ENCODE data around the gene ELAC1.
"Not testable (repeated sequence)": the region's sequence is repeated elsewhere in the genome, so short reads cannot be mapped to it uniquely, and the experiment has no call there.

Gene ELAC1

DNA sequence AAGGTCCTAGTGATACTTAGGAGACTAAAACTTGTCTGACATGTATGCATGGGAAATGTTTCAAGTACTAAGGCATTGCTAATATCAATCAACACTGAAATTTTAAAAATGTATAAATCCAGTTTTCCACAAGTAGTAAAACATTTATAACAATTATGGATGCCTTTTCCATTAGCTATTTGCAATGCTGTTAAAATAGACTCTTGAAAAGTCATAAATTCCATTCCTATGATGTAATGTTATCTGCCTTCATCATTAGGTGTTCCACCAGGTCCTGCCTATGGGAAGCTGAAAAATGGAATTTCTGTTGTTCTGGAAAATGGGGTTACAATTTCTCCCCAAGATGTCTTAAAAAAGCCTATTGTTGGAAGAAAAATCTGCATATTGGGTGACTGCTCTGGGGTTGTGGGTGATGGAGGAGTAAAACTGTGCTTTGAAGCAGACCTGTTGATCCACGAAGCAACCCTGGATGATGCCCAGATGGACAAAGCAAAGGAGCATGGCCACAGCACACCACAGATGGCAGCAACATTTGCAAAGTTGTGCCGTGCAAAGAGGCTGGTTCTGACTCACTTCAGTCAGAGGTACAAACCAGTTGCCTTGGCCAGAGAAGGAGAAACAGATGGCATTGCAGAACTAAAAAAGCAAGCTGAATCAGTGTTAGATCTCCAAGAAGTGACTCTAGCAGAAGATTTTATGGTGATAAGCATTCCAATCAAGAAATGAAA lies 18.7 kb downstream of the ELAC1 start:
- FAIRE-seq, result peak; percentile 21
- DNase-seq (ENCODE audit: insufficient read length, low spot score), result no peak
- TF ChIP-seq, protein P1, sequence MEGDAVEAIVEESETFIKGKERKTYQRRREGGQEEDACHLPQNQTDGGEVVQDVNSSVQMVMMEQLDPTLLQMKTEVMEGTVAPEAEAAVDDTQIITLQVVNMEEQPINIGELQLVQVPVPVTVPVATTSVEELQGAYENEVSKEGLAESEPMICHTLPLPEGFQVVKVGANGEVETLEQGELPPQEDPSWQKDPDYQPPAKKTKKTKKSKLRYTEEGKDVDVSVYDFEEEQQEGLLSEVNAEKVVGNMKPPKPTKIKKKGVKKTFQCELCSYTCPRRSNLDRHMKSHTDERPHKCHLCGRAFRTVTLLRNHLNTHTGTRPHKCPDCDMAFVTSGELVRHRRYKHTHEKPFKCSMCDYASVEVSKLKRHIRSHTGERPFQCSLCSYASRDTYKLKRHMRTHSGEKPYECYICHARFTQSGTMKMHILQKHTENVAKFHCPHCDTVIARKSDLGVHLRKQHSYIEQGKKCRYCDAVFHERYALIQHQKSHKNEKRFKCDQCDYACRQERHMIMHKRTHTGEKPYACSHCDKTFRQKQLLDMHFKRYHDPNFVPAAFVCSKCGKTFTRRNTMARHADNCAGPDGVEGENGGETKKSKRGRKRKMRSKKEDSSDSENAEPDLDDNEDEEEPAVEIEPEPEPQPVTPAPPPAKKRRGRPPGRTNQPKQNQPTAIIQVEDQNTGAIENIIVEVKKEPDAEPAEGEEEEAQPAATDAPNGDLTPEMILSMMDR (IDR thresholded peaks at IDR 0.05; ENCODE audit: insufficient read depth, missing control alignments), result no peak

DNA sequence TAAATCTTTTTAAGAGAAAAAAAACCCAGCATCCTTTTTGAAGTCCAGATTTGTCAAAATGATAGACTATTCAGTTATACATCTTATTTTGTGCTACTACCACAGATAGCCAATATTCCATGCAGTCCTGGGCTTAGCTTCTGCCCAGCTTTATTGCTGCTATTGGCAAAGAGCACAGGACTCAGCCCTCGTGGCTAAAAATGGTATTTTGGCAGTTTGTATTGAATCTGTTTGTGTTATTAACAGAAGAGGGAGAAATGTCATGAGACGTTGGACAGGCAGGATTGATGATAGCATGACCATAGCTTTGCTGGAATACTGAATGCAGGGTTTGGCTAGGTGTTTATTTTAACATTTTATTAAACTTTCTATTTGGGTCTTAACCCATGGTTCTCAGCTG lies 19.4 kb downstream of the ELAC1 start:
- DNase-seq (ENCODE audit: insufficient read length, low spot score) (no peak), FAIRE-seq (peak; percentile 6)
- TF ChIP-seq, protein P1 (IDR thresholded peaks at IDR 0.05; ENCODE audit: insufficient read depth, missing control alignments), result no peak

DNA sequence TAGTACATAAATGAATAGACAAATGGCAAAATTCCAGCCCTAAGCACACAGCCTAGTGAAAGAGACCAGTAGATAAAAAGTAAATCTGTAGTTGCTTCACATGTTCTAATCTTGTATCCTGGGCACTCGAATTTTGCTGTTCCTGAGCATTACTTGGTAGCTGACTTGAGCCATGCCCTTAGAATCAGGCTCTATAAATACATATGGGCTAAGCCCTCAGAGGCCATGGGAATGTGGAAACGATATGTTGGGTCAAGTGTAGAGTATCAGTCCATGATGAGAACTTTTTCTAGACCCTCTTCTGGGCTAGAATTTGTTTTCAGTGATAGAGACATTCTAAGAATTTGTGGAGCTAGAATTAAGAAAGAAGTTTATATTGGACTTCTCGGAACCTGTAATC lies 21.9 kb downstream of the ELAC1 start:
- FAIRE-seq (peak; percentile 67), DNase-seq (ENCODE audit: insufficient read length, low spot score) (no peak)
- TF ChIP-seq, protein P1 (IDR thresholded peaks at IDR 0.05; ENCODE audit: insufficient read depth, missing control alignments), result no peak

DNA sequence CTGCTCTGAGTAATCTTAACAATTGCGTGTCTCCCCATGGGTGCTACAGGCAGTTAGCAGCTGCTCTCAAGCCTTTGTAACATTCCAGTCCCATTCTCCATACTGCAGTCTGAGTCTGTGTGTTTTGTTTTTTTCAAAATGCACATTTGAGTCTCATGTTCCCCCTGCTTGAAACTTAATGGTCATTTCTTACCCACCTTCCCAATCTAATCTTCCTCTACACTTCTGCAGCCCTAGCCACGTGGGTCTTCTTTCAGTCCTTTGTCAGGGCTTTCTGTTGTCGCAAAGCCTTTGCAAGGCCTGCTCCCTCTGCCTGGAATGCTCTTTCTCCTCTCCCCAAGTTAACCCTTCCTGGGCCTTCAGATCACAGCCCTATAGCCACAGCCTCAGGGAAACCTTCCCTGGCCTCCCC lies 24.5 kb downstream of the ELAC1 start:
- TF ChIP-seq, protein P1 (IDR thresholded peaks at IDR 0.05; ENCODE audit: insufficient read depth, missing control alignments), result no peak
- DNase-seq (ENCODE audit: insufficient read length, low spot score) (no peak), FAIRE-seq (no peak)

DNA sequence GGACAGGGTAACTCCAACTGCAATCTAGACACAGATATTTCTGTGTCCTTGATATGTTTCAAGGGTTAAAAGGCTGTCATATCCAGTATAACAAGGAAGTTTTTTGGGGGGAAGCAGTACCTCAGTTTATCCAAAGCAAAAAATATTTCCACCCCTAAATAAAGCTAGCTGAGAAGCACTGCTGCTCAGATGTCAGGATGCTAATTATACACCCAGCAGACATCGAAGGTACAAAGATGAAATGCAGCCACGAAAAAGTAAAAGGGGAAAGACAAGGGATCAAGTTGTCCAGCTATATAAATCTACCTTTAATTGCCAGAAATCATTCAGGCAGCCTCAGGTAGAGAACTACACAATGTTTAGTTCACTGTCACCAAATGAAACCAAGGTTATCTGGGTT lies 26.2 kb downstream of the ELAC1 start:
- no peak for DNase-seq (ENCODE audit: insufficient read length, low spot score)
- no peak for FAIRE-seq
- TF ChIP-seq, protein P1 (IDR thresholded peaks at IDR 0.05; ENCODE audit: insufficient read depth, missing control alignments), result no peak

DNA sequence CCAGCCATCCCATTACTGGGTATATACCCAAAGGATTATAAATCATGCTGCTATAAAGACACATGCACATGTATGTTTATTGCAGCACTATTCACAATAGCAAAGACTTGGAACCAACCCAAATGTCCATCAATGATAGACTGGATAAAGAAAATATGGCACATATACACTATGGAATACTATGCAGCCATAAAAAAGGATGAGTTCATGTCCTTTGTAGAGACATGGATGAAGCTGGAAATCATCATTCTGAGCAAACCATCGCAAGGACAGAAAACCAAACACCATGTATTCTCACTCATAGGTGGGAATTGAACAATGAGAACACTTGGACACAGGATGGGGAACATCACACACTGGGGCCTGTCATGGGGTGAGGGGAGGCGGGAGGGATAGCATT lies 35.3 kb downstream of the ELAC1 start:
- FAIRE-seq; DNase-seq (ENCODE audit: insufficient read length, low spot score): not testable (repeated sequence)

DNA sequence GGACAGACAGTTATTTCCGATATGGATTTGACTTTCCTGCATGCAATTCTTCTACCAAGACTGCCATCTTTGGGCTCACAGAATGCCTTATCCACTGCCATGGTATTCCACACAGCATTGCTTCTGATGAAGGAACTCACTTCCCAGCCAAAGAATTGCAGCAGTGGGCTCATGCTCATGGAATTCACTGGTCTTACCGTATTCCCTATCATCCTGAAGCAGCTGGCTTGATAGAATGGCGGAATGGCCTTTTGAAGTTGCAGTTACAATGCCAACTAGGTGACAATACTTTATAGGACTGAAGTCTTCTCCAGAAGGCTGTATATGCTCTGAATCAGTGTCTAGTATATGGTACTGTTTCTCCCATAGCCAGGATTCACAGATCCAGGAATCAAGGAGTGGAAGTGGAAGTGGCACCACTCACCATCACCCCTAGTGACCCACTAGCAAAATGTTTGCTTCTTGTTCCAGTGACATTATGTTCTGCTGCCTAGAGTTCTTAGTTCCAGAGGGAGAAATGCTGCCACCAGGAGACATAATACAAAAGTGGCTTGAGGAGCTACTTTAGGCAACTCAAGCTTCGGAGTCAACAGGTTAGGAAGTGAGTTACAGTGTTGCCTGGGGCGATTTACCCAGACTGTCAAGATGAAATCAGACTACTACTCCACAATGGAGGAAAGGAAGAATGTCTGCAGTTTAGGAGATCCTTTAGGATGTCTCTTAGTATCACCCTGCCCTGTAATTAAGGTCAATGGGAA lies 38.4 kb downstream of the ELAC1 start:
- FAIRE-seq (no peak), DNase-seq (ENCODE audit: insufficient read length, low spot score) (no peak)

More for the DNA sequence above, 38.4 kb downstream of the ELAC1 start:
- TF ChIP-seq, protein P1 (IDR thresholded peaks at IDR 0.05; ENCODE audit: insufficient read depth, missing control alignments), result no peak
